Measurements from ENCODE around the gene KLHL29. TPM values are rescaled to one million over a fixed set of nuclear protein-coding genes. Genes with fewer than 3 reads are reported as not detected.

Gene KLHL29
- total and polyA plus RNA-seq, 2 experiments from 2014 or later = 1.5 to 6.5 TPM

DNA sequence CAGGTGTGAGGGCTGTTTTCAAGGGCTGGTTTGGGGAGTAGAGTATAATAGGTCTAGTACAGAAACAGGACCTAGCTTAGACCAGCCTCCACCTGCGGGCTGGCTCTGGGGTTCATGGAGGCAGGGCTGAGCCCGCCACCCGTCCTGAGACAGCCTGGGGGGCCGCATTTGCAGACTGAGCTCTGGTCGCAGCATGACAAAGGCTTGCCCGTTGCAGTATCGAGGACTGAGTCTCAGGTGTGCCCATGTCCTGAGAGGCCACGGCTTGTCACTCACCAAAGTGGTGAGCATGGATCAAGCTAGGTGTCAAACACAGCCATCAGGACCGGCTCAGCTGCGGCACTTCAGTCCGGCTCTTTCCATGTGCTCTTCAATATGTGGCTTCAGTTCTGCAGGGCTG is 144.7 kb downstream of the KLHL29 start (continued):
- TF ChIP-seq, protein P1, sequence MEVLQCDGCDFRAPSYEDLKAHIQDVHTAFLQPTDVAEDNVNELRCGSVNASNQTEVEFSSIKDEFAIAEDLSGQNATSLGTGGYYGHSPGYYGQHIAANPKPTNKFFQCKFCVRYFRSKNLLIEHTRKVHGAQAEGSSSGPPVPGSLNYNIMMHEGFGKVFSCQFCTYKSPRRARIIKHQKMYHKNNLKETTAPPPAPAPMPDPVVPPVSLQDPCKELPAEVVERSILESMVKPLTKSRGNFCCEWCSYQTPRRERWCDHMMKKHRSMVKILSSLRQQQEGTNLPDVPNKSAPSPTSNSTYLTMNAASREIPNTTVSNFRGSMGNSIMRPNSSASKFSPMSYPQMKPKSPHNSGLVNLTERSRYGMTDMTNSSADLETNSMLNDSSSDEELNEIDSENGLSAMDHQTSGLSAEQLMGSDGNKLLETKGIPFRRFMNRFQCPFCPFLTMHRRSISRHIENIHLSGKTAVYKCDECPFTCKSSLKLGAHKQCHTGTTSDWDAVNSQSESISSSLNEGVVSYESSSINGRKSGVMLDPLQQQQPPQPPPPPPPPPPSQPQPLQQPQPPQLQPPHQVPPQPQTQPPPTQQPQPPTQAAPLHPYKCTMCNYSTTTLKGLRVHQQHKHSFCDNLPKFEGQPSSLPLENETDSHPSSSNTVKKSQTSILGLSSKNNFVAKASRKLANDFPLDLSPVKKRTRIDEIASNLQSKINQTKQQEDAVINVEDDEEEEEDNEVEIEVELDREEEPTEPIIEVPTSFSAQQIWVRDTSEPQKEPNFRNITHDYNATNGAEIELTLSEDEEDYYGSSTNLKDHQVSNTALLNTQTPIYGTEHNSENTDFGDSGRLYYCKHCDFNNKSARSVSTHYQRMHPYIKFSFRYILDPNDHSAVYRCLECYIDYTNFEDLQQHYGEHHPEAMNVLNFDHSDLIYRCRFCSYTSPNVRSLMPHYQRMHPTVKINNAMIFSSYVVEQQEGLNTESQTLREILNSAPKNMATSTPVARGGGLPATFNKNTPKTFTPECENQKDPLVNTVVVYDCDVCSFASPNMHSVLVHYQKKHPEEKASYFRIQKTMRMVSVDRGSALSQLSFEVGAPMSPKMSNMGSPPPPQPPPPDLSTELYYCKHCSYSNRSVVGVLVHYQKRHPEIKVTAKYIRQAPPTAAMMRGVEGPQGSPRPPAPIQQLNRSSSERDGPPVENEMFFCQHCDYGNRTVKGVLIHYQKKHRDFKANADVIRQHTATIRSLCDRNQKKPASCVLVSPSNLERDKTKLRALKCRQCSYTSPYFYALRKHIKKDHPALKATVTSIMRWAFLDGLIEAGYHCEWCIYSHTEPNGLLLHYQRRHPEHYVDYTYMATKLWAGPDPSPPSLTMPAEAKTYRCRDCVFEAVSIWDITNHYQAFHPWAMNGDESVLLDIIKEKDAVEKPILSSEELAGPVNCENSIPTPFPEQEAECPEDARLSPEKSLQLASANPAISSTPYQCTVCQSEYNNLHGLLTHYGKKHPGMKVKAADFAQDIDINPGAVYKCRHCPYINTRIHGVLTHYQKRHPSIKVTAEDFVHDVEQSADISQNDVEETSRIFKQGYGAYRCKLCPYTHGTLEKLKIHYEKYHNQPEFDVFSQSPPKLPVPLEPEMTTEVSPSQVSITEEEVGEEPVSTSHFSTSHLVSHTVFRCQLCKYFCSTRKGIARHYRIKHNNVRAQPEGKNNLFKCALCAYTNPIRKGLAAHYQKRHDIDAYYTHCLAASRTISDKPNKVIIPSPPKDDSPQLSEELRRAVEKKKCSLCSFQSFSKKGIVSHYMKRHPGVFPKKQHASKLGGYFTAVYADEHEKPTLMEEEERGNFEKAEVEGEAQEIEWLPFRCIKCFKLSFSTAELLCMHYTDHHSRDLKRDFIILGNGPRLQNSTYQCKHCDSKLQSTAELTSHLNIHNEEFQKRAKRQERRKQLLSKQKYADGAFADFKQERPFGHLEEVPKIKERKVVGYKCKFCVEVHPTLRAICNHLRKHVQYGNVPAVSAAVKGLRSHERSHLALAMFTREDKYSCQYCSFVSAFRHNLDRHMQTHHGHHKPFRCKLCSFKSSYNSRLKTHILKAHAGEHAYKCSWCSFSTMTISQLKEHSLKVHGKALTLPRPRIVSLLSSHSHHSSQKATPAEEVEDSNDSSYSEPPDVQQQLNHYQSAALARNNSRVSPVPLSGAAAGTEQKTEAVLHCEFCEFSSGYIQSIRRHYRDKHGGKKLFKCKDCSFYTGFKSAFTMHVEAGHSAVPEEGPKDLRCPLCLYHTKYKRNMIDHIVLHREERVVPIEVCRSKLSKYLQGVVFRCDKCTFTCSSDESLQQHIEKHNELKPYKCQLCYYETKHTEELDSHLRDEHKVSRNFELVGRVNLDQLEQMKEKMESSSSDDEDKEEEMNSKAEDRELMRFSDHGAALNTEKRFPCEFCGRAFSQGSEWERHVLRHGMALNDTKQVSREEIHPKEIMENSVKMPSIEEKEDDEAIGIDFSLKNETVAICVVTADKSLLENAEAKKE (CRISPR knock-in tag; IDR thresholded peaks at IDR 0.05) = no peak
- TF ChIP-seq JUNB (IDR thresholded peaks at IDR 0.05; ENCODE audit: unreplicated experiment) (no peak), CREB1 (CRISPR knock-in tag; IDR thresholded peaks at IDR 0.05; ENCODE audit: low read depth) (no peak)
- TF ChIP-seq, protein P2, sequence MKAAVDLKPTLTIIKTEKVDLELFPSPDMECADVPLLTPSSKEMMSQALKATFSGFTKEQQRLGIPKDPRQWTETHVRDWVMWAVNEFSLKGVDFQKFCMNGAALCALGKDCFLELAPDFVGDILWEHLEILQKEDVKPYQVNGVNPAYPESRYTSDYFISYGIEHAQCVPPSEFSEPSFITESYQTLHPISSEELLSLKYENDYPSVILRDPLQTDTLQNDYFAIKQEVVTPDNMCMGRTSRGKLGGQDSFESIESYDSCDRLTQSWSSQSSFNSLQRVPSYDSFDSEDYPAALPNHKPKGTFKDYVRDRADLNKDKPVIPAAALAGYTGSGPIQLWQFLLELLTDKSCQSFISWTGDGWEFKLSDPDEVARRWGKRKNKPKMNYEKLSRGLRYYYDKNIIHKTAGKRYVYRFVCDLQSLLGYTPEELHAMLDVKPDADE (IDR thresholded peaks at IDR 0.05) = no peak
- TF ChIP-seq, protein P3, sequence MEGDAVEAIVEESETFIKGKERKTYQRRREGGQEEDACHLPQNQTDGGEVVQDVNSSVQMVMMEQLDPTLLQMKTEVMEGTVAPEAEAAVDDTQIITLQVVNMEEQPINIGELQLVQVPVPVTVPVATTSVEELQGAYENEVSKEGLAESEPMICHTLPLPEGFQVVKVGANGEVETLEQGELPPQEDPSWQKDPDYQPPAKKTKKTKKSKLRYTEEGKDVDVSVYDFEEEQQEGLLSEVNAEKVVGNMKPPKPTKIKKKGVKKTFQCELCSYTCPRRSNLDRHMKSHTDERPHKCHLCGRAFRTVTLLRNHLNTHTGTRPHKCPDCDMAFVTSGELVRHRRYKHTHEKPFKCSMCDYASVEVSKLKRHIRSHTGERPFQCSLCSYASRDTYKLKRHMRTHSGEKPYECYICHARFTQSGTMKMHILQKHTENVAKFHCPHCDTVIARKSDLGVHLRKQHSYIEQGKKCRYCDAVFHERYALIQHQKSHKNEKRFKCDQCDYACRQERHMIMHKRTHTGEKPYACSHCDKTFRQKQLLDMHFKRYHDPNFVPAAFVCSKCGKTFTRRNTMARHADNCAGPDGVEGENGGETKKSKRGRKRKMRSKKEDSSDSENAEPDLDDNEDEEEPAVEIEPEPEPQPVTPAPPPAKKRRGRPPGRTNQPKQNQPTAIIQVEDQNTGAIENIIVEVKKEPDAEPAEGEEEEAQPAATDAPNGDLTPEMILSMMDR (conservative IDR thresholded peaks at IDR 0.05; ENCODE audit: low read depth in 2 of 2) = no peak

DNA sequence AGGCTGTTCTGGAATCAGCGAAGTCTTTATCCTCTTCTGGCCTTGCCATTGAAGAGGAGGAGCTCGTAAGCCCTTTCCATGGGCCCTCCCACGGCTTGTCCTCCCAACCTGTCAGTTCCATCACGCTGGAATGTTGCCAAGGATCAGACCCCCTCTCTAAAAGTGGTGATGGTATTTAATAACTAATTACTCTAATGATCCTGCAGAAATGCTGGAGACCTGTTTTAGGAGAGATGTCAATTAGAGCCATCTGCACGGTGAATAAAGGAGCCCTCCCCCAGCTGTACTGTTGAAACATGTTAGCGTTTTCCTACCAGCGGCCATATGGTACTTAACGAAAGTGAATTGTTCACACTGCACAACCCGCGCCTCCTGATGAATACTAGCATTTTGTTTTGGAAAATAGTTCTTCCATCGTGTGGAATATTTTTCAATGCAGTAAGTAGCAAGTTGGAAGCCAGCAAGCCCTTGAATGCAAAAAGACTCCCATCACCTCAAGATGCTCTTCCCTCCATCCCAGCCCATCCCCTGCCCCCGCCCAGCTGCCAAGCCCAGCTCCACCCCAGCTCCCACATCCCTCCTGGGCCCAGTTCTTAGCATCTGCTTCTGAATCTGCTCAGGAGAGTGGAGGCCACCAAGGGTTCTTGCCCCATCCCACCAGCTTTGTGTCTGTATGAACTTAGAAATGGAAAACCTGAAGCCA is 145.4 kb downstream of the KLHL29 start:
- Histone ChIP-seq H3K4me3 (no peak overlapping the region), H3K4me1 (ENCODE audit: insufficient read depth) (peaks cover 18% of the 10 kb centered on the region), H3K4me2 (no peak overlapping the region), H3K36me3 (ENCODE audit: insufficient read depth) (no peaks in the 10 kb centered on the region), H2AFZ (no peak overlapping the region), H3K27ac (ENCODE audit: low read depth) (no peak overlapping the region), H4K20me1 (replicated peaks; ENCODE audit: insufficient read depth) (no peaks in the 10 kb centered on the region), H3K9me2 (ENCODE audit: insufficient read depth) (no peaks in the 10 kb centered on the region), H3K27me3 (ENCODE audit: insufficient read depth) (no peaks in the 10 kb centered on the region), H3F3A (replicated peaks; ENCODE audit: low read depth) (no peaks in the 10 kb centered on the region), H3K79me2 (replicated peaks; ENCODE audit: insufficient read depth) (no peaks in the 10 kb centered on the region)
- no peak overlapping the region for H3K27ac Mint-ChIP-seq
- H3K4me1 Mint-ChIP-seq = peaks cover 32% of the 10 kb centered on the region
- ATAC-seq = no peak
- H3K27me3 Mint-ChIP-seq (ENCODE audit: insufficient read depth, low read depth, poor library complexity) = peaks cover 14% of the 10 kb centered on the region
- H3K36me3 Mint-ChIP-seq (ENCODE audit: low read depth) = no peaks in the 10 kb centered on the region
- H3K4me3 Mint-ChIP-seq = no peak overlapping the region
- DNase-seq (ENCODE audit: low spot score) = no peak
- no peaks in the 10 kb centered on the region for H3K9me3 Mint-ChIP-seq
- TF ChIP-seq CREB1 (CRISPR knock-in tag; IDR thresholded peaks at IDR 0.05; ENCODE audit: low read depth) (no peak), EZH2 (IDR thresholded peaks at IDR 0.05; ENCODE audit: low read depth, unreplicated experiment) (no peak), EZH2phosphoT487 (IDR thresholded peaks at IDR 0.05; ENCODE audit: unreplicated experiment) (no peak)
- TF ChIP-seq, protein P3 (conservative IDR thresholded peaks at IDR 0.05; ENCODE audit: low read depth in 2 of 2) = no peak
- TF ChIP-seq, protein P4, sequence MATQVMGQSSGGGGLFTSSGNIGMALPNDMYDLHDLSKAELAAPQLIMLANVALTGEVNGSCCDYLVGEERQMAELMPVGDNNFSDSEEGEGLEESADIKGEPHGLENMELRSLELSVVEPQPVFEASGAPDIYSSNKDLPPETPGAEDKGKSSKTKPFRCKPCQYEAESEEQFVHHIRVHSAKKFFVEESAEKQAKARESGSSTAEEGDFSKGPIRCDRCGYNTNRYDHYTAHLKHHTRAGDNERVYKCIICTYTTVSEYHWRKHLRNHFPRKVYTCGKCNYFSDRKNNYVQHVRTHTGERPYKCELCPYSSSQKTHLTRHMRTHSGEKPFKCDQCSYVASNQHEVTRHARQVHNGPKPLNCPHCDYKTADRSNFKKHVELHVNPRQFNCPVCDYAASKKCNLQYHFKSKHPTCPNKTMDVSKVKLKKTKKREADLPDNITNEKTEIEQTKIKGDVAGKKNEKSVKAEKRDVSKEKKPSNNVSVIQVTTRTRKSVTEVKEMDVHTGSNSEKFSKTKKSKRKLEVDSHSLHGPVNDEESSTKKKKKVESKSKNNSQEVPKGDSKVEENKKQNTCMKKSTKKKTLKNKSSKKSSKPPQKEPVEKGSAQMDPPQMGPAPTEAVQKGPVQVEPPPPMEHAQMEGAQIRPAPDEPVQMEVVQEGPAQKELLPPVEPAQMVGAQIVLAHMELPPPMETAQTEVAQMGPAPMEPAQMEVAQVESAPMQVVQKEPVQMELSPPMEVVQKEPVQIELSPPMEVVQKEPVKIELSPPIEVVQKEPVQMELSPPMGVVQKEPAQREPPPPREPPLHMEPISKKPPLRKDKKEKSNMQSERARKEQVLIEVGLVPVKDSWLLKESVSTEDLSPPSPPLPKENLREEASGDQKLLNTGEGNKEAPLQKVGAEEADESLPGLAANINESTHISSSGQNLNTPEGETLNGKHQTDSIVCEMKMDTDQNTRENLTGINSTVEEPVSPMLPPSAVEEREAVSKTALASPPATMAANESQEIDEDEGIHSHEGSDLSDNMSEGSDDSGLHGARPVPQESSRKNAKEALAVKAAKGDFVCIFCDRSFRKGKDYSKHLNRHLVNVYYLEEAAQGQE (IDR thresholded peaks at IDR 0.05; ENCODE audit: unreplicated experiment) = no peak
